RWPE1 (cell line): ENCODE measurements around the gene SLC19A1.
A peak's percentile ranks its signal among the peaks of the same experiment; 100 is the strongest.

Source experiments
- CTCF ChIA-PET: fragments of 350-600 bp; sonication (Branson Sonifier 250); formaldehyde crosslinking; extraction: SDS; loops from one replicate; lab custom pipeline; 2021; lab: Yijun Ruan, JAX
- POLR2A ChIA-PET: fragments of 400-600 bp; formaldehyde crosslinking; extraction: SDS; loops from one replicate; lab custom pipeline; 2020; ENCODE audit warnings: antibody characterized with exemption; ENCODE audit not compliant: low non-redundant PET; lab: Yijun Ruan, JAX
- DNase-seq: peaks from one replicate; pipeline ENCODE4 v3.0.0; 2012; ENCODE audit warnings: low spot score
- H3K27ac ChIP-seq: fragments of 450-650 bp; 2 replicates; pipeline ENCODE4 v1.5.1; 2017
- TF ChIP-seq, protein P1 (sequence below): fragments of 450-650 bp; conservative IDR thresholded peaks from 2 replicates; pipeline ENCODE4 v1.5.1; 2017; ENCODE audit warnings: low read depth, mild to moderate bottlenecking

Gene SLC19A1

DNA sequence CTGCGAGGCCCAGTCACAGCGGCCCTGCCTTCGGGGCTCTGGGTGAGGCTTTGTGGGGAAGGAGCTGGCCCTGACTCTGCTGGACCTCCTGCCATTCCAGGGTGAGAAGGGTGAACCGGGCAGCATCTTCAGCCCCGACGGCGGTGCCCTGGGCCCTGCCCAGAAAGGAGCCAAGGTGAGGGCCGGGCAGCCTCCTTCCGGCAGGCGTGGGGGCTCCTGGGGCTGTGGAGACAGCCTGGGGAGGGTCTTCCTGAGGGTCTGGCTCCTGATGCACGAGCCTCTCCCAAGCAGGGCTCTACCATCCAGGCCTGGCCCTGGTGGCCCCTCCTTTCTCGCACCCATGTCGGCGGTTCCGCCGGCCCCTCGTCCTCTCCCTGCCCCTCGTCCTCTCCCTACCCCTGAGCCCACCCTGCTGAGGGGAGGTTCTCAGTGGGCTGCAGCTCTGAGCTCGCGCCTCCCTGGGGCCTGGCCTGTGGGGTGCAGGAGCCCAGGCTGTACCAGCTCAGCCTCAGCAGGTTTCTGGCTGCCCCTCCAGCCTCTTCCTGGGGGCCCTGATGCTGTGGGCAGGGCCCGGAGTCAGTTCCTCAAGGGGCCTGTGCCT, 48.7 kb downstream of the SLC19A1 start:
- TF ChIP-seq, protein P1, sequence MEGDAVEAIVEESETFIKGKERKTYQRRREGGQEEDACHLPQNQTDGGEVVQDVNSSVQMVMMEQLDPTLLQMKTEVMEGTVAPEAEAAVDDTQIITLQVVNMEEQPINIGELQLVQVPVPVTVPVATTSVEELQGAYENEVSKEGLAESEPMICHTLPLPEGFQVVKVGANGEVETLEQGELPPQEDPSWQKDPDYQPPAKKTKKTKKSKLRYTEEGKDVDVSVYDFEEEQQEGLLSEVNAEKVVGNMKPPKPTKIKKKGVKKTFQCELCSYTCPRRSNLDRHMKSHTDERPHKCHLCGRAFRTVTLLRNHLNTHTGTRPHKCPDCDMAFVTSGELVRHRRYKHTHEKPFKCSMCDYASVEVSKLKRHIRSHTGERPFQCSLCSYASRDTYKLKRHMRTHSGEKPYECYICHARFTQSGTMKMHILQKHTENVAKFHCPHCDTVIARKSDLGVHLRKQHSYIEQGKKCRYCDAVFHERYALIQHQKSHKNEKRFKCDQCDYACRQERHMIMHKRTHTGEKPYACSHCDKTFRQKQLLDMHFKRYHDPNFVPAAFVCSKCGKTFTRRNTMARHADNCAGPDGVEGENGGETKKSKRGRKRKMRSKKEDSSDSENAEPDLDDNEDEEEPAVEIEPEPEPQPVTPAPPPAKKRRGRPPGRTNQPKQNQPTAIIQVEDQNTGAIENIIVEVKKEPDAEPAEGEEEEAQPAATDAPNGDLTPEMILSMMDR = no peak
- CTCF ChIA-PET = interaction anchor here (0.7 kb wide), 1 partner anchor 485 kb away, joined by 4 read pairs; no protein-coding TSS in a partner anchor

DNA sequence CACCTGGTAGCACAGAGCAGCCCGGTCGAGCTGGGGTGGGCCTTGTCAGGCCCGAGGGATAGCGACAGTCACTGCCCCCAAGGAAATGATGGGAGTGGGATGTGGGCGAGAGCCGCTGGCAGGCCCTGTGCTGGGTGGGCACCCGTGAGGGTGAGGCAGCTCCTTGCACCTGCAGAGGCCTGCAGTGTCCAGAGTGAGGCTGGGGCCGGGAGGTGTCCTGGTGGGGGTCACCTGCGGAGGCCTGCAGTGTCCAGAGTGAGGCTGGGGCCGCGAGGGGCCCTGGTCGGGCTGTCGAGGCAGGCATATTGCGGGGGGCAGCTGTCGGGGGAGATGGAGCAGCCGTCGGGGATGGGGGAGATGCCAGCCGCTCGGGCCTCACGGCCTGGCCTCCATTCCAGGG, 49.5 kb downstream of the SLC19A1 start:
- CTCF ChIA-PET = no interaction called here
- TF ChIP-seq, protein P1 = no peak
- POLR2A ChIA-PET = no interaction called here
- H3K27ac ChIP-seq = no peak overlapping the region
- DNase-seq = no peak

More for the DNA sequence above, 48.7 kb downstream of the SLC19A1 start:
- no peak for DNase-seq
- H3K27ac ChIP-seq = no peak overlapping the region
- POLR2A ChIA-PET = no interaction called here

DNA sequence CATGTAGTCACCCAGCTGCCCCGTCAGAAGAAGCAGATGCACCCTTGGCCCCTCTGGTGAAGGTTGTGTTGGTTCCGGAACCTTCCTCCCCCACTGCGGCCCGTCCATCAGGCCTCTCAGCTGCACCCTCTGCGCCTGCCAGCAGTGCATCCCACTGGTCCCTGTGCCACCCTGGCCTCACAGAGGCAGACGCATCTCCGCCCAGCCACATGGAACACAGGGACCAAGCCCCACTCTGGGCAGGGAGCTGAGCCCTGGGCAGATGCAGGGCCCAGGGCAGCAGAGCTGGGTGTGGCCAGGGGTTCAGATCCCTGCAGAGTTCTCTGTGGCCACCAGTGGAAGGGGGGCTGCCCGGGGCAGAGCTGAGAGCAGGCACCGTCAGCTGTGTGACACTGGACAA, 50.6 kb downstream of the SLC19A1 start:
- peak overlapping the region; percentile 15; the same call in 1 of the 2 replicates for H3K27ac ChIP-seq
- CTCF ChIA-PET = interaction anchor here (1.2 kb wide), 1 partner anchor 27 kb away, joined by 3 read pairs; no protein-coding TSS in a partner anchor
- DNase-seq = no peak
- TF ChIP-seq, protein P1 = no peak
- POLR2A ChIA-PET = no interaction called here

DNA sequence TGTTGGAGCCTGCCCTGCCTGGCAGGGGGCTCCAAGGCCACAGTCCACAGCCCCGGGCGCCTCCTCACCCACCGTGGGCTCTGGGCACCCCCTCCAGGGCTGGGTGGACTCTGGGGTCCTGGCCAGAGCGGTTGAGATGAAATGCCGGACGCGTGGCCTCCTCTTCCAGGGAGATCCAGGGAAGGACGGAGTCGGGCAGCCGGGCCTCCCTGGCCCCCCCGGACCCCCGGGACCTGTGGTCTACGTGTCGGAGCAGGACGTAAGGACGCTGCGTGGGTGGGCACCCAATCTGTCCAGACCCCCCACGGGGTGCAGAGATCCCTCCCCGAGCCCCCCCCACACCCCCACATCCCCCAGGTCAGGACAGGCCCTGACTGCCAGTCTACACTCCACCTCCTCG, 51.2 kb downstream of the SLC19A1 start:
- ChIA-PET CTCF (no interaction called here), POLR2A (no interaction called here)
- H3K27ac ChIP-seq = no peak overlapping the region
- no peak for DNase-seq
- TF ChIP-seq, protein P1 = no peak

DNA sequence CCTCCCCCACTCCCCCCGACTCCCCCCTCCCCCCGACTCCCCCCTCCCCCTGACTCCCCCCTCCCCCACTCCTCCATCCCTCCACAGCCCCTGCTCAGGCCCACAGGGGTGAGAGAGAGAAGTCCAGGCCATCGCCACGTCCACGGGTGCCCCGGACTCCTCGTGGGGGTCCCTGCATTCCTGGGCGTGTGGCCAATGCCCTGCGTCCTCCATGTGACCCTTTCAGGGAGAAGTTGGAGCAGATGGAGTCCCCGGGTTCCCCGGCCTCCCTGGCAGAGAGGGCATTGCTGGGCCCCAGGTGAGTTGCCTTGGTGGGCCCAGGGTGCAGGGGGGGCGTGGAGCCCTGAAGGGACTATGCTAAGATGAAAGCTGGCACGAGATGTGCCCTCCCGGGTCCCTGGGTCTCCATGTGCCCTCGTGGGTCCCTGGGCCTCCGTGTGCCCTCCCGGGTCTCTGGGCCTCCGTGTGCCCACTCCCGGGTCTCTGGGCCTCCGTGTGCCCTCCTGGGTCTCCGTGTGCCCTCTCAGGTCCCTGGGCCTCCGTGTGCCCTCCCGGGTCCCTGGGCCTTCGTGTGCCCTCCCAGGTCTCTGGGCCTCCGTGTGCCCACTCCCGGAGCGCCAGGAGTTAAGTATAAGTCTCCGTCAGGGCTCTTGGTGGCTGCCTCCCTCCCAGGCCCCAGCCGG, 52.0 kb downstream of the SLC19A1 start:
- POLR2A ChIA-PET = no interaction called here
- TF ChIP-seq, protein P1 = no peak
- CTCF ChIA-PET = no interaction called here

DNA sequence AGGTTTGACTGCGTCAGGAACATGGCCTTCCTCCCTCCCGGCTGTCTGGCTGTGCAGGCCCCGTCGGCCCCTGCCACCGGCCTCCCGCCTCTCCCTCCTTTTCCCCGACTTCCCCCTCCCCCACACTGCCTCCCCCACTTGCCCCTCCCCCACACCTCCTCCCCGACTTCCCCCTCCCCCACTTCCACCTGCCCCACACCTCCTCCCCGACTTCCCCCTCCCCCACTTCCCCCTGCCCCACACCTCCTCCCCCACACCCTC, 52.6 kb downstream of the SLC19A1 start:
- no peak for DNase-seq
- TF ChIP-seq, protein P1 = no peak
- CTCF ChIA-PET = no interaction called here
- H3K27ac ChIP-seq = no peak overlapping the region
- POLR2A ChIA-PET = no interaction called here

More for the DNA sequence above, 52.0 kb downstream of the SLC19A1 start:
- H3K27ac ChIP-seq = no peak overlapping the region
- DNase-seq = no peak
